ENCODE results near the gene MRM3.
"Not testable (repeated sequence)": the region's sequence is repeated elsewhere in the genome, so short reads cannot be mapped to it uniquely, and the experiment has no call there.

Gene MRM3

DNA sequence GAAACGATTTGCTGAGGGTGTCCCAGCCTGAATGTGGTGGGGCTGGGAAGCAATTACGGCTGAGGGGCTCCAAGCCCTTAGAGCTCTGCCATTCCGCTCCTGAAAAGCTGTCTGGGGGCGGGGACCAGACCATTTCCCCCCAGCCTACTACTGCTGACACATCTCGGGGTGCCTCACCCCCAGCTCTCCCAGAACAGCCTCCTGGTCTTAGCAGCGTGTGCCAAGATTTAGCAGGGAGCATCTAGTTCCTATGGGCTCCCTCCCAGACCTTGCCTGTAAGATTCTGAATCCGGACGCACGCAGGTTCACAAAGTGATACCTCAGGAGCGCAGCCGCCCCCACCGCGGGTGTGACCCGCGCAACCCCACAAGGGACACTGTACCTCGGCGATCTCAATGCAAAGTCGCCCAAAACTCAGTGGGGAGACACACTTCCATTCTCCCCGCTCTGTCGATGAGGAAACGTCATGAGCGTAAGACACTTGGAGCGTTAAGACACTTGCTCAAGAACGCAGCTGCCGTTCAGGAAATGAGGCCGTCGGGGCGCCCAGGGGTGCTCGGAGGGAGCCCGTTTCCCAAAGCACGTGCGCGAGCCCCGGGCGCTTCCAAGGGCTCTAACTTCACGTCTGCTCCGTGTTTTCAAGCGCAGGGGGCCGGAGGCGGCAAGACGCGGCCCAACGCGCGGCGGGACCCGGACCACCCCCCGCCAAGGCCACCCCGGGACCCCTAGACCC is 30.7 kb upstream of the MRM3 start:
- H3K4me3 ChIP-seq (ENCODE audit: low read length): peak overlapping the region; percentile 75
- TF ChIP-seq, protein P1, sequence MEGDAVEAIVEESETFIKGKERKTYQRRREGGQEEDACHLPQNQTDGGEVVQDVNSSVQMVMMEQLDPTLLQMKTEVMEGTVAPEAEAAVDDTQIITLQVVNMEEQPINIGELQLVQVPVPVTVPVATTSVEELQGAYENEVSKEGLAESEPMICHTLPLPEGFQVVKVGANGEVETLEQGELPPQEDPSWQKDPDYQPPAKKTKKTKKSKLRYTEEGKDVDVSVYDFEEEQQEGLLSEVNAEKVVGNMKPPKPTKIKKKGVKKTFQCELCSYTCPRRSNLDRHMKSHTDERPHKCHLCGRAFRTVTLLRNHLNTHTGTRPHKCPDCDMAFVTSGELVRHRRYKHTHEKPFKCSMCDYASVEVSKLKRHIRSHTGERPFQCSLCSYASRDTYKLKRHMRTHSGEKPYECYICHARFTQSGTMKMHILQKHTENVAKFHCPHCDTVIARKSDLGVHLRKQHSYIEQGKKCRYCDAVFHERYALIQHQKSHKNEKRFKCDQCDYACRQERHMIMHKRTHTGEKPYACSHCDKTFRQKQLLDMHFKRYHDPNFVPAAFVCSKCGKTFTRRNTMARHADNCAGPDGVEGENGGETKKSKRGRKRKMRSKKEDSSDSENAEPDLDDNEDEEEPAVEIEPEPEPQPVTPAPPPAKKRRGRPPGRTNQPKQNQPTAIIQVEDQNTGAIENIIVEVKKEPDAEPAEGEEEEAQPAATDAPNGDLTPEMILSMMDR (conservative IDR thresholded peaks at IDR 0.05; ENCODE audit: low read length): no peak
- peak; percentile 49 for DNase-seq (ENCODE audit: low read depth)

DNA sequence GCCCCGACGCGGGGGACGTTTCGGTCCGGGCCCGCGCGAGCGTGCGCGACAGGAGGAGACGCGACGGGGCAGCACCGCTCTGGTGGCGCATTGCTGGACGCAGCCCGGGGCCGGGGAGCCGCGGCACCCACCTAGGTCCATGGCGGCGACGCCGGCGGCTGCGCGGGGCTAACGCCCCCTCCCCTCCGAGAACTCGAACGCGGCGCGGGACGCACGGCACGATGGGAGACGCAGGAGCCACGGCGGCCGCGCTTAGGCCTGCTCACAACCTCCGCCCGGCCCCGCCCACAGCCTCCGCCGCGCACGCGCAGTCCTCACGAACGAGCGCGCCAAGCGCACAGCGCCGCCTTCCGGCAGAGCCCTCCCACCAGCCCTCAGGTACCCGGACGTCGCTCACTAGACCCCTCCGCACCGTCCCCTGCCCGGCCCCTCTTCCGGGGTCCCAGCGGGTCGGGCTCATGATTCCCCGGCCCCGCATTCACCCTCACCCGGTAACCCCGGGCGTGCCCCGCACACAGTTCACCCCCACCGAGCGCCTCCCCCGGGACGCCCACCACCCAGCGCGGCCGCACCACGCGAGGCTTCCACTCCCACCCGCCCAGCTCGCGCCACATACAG is 30.0 kb upstream of the MRM3 start, which contains the start of gene GEMIN4:
Gene GEMIN4 (minus strand): TSS at position 263 of the 618 bp plus-strand sequence. CDS start 122 bp downstream, at position 141.
- peak; percentile 79 for DNase-seq (ENCODE audit: low read depth)
- TF ChIP-seq, protein P1 (conservative IDR thresholded peaks at IDR 0.05; ENCODE audit: low read length): peak; percentile 83
- H3K4me3 ChIP-seq (ENCODE audit: low read length): peak within 1 kb of the TSS; percentile 75

DNA sequence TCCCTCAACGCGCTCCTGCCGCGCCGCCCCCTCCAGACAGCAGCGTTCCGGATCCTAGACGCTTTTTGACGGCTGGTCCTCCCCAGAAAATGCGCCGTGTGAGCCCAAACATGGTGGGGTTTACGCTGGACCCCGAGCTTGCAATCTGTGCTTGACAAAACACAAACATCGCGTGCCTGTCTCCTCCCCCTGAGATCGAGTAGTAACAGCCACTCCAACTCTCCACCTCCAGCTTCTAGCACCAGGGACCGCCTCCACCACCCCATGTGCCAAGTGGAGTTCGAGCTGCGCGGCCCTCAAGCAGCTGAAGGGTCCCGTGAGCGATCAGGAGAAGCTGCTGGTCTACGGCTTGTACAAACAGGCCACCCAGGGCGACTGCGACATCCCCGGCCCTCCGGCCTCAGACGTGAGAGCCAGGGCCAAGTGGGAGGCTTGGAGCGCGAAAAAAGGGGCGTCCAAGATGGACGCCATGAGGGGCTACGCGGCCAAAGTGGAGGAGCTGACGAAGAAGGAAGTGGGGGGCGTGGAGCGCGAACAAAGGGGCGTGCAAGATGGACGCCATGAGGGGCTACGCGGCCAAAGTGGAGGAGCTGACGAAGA is 29.4 kb upstream of the MRM3 start:
- H3K4me3 ChIP-seq (ENCODE audit: low read length): peak overlapping the region; percentile 75
- peak; percentile 60 for DNase-seq (ENCODE audit: low read depth)
- TF ChIP-seq, protein P1 (conservative IDR thresholded peaks at IDR 0.05; ENCODE audit: low read length): no peak

DNA sequence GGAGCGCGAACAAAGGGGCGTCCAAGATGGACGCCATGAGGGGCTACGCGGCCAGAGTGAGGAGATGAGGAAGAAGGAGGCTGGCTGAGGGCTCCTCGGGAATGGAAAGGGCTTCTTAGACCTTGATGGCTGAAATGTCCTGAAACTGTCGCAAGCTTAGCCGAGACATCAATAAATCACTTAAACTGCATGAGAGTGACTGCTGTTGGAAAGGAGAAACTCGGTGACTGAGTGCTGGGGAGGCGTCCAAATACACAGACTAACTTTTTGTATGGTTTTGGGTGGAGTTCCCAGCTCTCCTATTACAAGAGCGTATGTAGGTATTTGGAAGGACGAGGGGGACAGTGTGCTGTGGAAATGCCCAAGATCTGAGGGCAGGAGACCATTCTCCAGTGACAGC is 28.7 kb upstream of the MRM3 start:
- DNase-seq (ENCODE audit: low read depth): no peak

DNA sequence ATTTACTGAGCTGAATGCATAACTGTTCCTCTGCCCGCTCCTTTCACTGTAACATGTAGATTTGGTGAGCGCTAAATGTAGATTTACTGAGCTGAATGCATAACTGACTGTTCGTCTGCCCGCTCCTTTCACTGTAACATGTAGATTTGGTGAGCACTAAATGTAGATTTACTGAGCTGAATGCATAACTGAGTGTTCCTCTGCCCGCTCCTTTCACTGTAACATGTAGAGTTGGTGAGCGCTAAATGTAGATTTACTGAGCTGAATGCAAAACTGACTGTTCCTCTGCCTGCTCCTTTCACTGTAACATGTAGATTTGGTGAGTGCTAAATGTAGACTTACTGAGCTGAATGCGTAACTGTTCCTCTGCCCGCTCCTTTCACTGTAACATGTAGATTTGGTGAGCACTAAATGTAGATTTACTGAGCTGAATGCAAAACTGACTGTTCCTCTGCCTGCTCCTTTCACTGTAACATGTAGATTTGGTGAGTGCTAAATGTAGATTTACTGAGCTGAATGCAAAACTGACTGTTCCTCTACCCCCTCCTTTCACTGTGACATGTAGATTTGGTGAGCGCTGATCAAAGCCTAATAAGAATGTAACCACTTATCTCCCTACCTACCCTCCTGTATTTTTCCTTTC is 26.7 kb upstream of the MRM3 start:
- H3K4me3 ChIP-seq (ENCODE audit: low read length); DNase-seq (ENCODE audit: low read depth): not testable (repeated sequence)

More for the DNA sequence above, 28.7 kb upstream of the MRM3 start:
- H3K4me3 ChIP-seq (ENCODE audit: low read length): no peak overlapping the region
- TF ChIP-seq, protein P1 (conservative IDR thresholded peaks at IDR 0.05; ENCODE audit: low read length): no peak

DNA sequence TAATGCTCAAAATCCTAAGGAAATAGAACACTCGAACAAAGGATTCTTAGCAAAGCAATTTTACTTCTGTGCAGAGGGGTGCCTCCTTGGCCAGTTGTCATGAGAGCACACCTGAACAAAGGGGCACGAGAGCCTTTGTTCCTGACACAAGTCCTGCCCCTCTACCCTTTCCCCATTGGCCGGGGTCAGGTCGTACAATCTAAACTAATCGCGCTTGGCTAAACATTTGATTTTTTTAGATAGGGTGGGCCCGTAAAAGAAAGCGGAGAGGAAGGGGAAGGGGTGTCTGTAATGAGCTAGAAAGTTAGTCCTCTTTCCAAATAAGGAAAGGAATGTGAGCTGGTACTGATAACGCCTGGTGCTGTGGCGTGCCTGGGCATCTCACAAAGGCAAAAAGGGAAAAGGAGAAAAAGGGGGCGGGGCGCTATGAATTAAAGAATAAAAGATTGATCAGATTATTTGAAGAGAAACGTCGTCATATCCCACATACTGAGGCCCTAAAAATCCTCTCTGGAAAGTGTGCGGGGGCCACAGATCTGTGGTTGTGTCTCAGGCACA is 26.1 kb upstream of the MRM3 start:
- not testable (repeated sequence) for DNase-seq (ENCODE audit: low read depth); H3K4me3 ChIP-seq (ENCODE audit: low read length)

DNA sequence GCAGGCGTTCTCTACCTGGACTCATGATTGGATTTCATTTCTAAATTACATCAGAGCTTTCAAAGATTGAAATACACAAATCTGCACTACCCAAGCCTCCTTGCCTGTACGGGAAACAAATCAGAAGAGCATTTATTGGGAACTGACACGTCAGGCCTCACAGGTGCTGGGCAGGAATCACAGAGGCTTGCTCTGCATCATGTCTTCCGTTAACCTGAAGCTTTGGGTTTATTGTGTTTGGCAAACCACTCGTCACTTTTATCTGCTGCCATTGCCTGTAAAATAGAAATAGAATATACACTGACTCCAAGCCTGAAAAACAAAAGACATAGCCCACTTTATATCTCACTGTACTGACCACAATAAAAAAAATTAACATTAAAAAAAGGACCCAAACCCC is 22.2 kb upstream of the MRM3 start:
- H3K4me3 ChIP-seq (ENCODE audit: low read length): no peak overlapping the region
- TF ChIP-seq, protein P1 (conservative IDR thresholded peaks at IDR 0.05; ENCODE audit: low read length): no peak
- no peak for DNase-seq (ENCODE audit: low read depth)

Measured in AG10803 (cell line).